ENCODE results near the gene SHOC2.

The SHOC2 gene

GRCh38 chr10:110996256-110996655 lies 76.9 kb downstream of the SHOC2 start:
- Histone ChIP-seq H3K9ac (ENCODE audit: low read depth, low read length) (no peak overlapping the region), H3K4me3 (ENCODE audit: low read depth, low read length) (no peak overlapping the region), H3K27me3 (ENCODE audit: control insufficient read depth, insufficient read depth, low read length) (no peaks in the 10 kb centered on the region), H3K9me3 (ENCODE audit: control insufficient read depth, insufficient read depth, low read length) (no peaks in the 10 kb centered on the region), H3K4me1 (ENCODE audit: control insufficient read depth, insufficient read depth, low read length) (no peaks in the 10 kb centered on the region), H3K36me3 (ENCODE audit: control insufficient read depth, insufficient read depth, low read length) (no peaks in the 10 kb centered on the region)

GRCh38 chr10:111004016-111004415 lies 84.6 kb downstream of the SHOC2 start:
- H3K4me1 ChIP-seq (ENCODE audit: control insufficient read depth, insufficient read depth, low read length) = no peaks in the 10 kb centered on the region
- H3K27me3 ChIP-seq (ENCODE audit: control insufficient read depth, insufficient read depth, low read length) = no peaks in the 10 kb centered on the region
- no peak overlapping the region for H3K4me3 ChIP-seq (ENCODE audit: low read depth, low read length)
- no peaks in the 10 kb centered on the region for H3K36me3 ChIP-seq (ENCODE audit: control insufficient read depth, insufficient read depth, low read length)
- H3K9ac ChIP-seq (ENCODE audit: low read depth, low read length) = no peak overlapping the region
- no peaks in the 10 kb centered on the region for H3K9me3 ChIP-seq (ENCODE audit: control insufficient read depth, insufficient read depth, low read length)

- no peak overlapping the region for H3K4me3 ChIP-seq (ENCODE audit: low read depth, low read length)
- H3K9ac ChIP-seq (ENCODE audit: low read depth, low read length) = no peak overlapping the region
- no peaks in the 10 kb centered on the region for H3K4me1 ChIP-seq (ENCODE audit: control insufficient read depth, insufficient read depth, low read length)
- H3K9me3 ChIP-seq (ENCODE audit: control insufficient read depth, insufficient read depth, low read length) = no peaks in the 10 kb centered on the region
- H3K36me3 ChIP-seq (ENCODE audit: control insufficient read depth, insufficient read depth, low read length) = no peaks in the 10 kb centered on the region
- no peaks in the 10 kb centered on the region for H3K27me3 ChIP-seq (ENCODE audit: control insufficient read depth, insufficient read depth, low read length)
Observed at GRCh38 chr10:111007486-111007885, 88.1 kb downstream of the SHOC2 start.

GRCh38 chr10:111015181-111015580 lies 95.8 kb downstream of the SHOC2 start:
- Histone ChIP-seq H3K4me3 (ENCODE audit: low read depth, low read length) (no peak overlapping the region), H3K9me3 (ENCODE audit: control insufficient read depth, insufficient read depth, low read length) (no peaks in the 10 kb centered on the region), H3K36me3 (ENCODE audit: control insufficient read depth, insufficient read depth, low read length) (no peaks in the 10 kb centered on the region), H3K27me3 (ENCODE audit: control insufficient read depth, insufficient read depth, low read length) (no peaks in the 10 kb centered on the region), H3K9ac (ENCODE audit: low read depth, low read length) (no peak overlapping the region), H3K4me1 (ENCODE audit: control insufficient read depth, insufficient read depth, low read length) (no peaks in the 10 kb centered on the region)

GRCh38 chr10:111017098-111017497 lies 97.7 kb downstream of the SHOC2 start:
- H3K36me3 ChIP-seq (ENCODE audit: control insufficient read depth, insufficient read depth, low read length) = no peaks in the 10 kb centered on the region
- no peak overlapping the region for H3K9ac ChIP-seq (ENCODE audit: low read depth, low read length)
- no peaks in the 10 kb centered on the region for H3K9me3 ChIP-seq (ENCODE audit: control insufficient read depth, insufficient read depth, low read length)
- H3K4me3 ChIP-seq (ENCODE audit: low read depth, low read length) = no peak overlapping the region
- H3K27me3 ChIP-seq (ENCODE audit: control insufficient read depth, insufficient read depth, low read length) = no peaks in the 10 kb centered on the region
- H3K4me1 ChIP-seq (ENCODE audit: control insufficient read depth, insufficient read depth, low read length) = no peaks in the 10 kb centered on the region

GRCh38 chr10:111018021-111018420 lies 98.6 kb downstream of the SHOC2 start:
- Histone ChIP-seq H3K9ac (ENCODE audit: low read depth, low read length) (no peak overlapping the region), H3K36me3 (ENCODE audit: control insufficient read depth, insufficient read depth, low read length) (no peaks in the 10 kb centered on the region), H3K27me3 (ENCODE audit: control insufficient read depth, insufficient read depth, low read length) (no peaks in the 10 kb centered on the region), H3K9me3 (ENCODE audit: control insufficient read depth, insufficient read depth, low read length) (no peaks in the 10 kb centered on the region), H3K4me3 (ENCODE audit: low read depth, low read length) (no peak overlapping the region), H3K4me1 (ENCODE audit: control insufficient read depth, insufficient read depth, low read length) (no peaks in the 10 kb centered on the region)

GRCh38 chr10:111023060-111023459 lies 103.7 kb downstream of the SHOC2 start:
- Histone ChIP-seq H3K36me3 (ENCODE audit: control insufficient read depth, insufficient read depth, low read length) (no peaks in the 10 kb centered on the region), H3K9ac (ENCODE audit: low read depth, low read length) (no peak overlapping the region), H3K4me3 (ENCODE audit: low read depth, low read length) (no peak overlapping the region), H3K4me1 (ENCODE audit: control insufficient read depth, insufficient read depth, low read length) (no peaks in the 10 kb centered on the region), H3K9me3 (ENCODE audit: control insufficient read depth, insufficient read depth, low read length) (no peaks in the 10 kb centered on the region), H3K27me3 (ENCODE audit: control insufficient read depth, insufficient read depth, low read length) (no peaks in the 10 kb centered on the region)

GRCh38 chr10:111030042-111030750 lies 110.8 kb downstream of the SHOC2 start:
- Histone ChIP-seq H3K9ac (ENCODE audit: low read depth, low read length) (no peak overlapping the region), H3K4me1 (ENCODE audit: control insufficient read depth, insufficient read depth, low read length) (no peaks in the 10 kb centered on the region), H3K36me3 (ENCODE audit: control insufficient read depth, insufficient read depth, low read length) (no peaks in the 10 kb centered on the region), H3K9me3 (ENCODE audit: control insufficient read depth, insufficient read depth, low read length) (no peaks in the 10 kb centered on the region), H3K4me3 (ENCODE audit: low read depth, low read length) (no peak overlapping the region), H3K27me3 (ENCODE audit: control insufficient read depth, insufficient read depth, low read length) (no peaks in the 10 kb centered on the region)

GRCh38 chr10:111034598-111035310 lies 115.3 kb downstream of the SHOC2 start:
- Histone ChIP-seq H3K27me3 (ENCODE audit: control insufficient read depth, insufficient read depth, low read length) (no peaks in the 10 kb centered on the region), H3K9me3 (ENCODE audit: control insufficient read depth, insufficient read depth, low read length) (no peaks in the 10 kb centered on the region), H3K9ac (ENCODE audit: low read depth, low read length) (no peak overlapping the region), H3K4me3 (ENCODE audit: low read depth, low read length) (no peak overlapping the region), H3K4me1 (ENCODE audit: control insufficient read depth, insufficient read depth, low read length) (no peaks in the 10 kb centered on the region), H3K36me3 (ENCODE audit: control insufficient read depth, insufficient read depth, low read length) (no peaks in the 10 kb centered on the region)

- H3K4me3 ChIP-seq (ENCODE audit: low read depth, low read length) = no peak overlapping the region
- no peaks in the 10 kb centered on the region for H3K27me3 ChIP-seq (ENCODE audit: control insufficient read depth, insufficient read depth, low read length)
- no peaks in the 10 kb centered on the region for H3K9me3 ChIP-seq (ENCODE audit: control insufficient read depth, insufficient read depth, low read length)
- H3K4me1 ChIP-seq (ENCODE audit: control insufficient read depth, insufficient read depth, low read length) = no peaks in the 10 kb centered on the region
- no peaks in the 10 kb centered on the region for H3K36me3 ChIP-seq (ENCODE audit: control insufficient read depth, insufficient read depth, low read length)
- no peak overlapping the region for H3K9ac ChIP-seq (ENCODE audit: low read depth, low read length)
Observed at GRCh38 chr10:111035542-111035941, 116.1 kb downstream of the SHOC2 start.

- Histone ChIP-seq H3K9ac (ENCODE audit: low read depth, low read length) (no peak overlapping the region), H3K36me3 (ENCODE audit: control insufficient read depth, insufficient read depth, low read length) (no peaks in the 10 kb centered on the region), H3K27me3 (ENCODE audit: control insufficient read depth, insufficient read depth, low read length) (no peaks in the 10 kb centered on the region), H3K9me3 (ENCODE audit: control insufficient read depth, insufficient read depth, low read length) (no peaks in the 10 kb centered on the region), H3K4me3 (ENCODE audit: low read depth, low read length) (no peak overlapping the region), H3K4me1 (ENCODE audit: control insufficient read depth, insufficient read depth, low read length) (no peaks in the 10 kb centered on the region)
Observed at GRCh38 chr10:111037858-111038257, 118.5 kb downstream of the SHOC2 start.

- Histone ChIP-seq H3K9ac (ENCODE audit: low read depth, low read length) (no peak overlapping the region), H3K4me3 (ENCODE audit: low read depth, low read length) (no peak overlapping the region), H3K27me3 (ENCODE audit: control insufficient read depth, insufficient read depth, low read length) (no peaks in the 10 kb centered on the region), H3K36me3 (ENCODE audit: control insufficient read depth, insufficient read depth, low read length) (no peaks in the 10 kb centered on the region), H3K9me3 (ENCODE audit: control insufficient read depth, insufficient read depth, low read length) (no peaks in the 10 kb centered on the region), H3K4me1 (ENCODE audit: control insufficient read depth, insufficient read depth, low read length) (no peaks in the 10 kb centered on the region)
Observed at GRCh38 chr10:111039522-111039921, 120.1 kb downstream of the SHOC2 start.

All from iPS-15b (cell line).